Islet of Langerhans (tissue), 1 donor: ENCODE measurements around the gene ZNF444.

ENCODE experiments used
- FAIRE-seq: peaks from one replicate; lab custom pipeline; 2011; peaks lifted over from hg19 to GRCh38; lab: Jason Lieb, UNC

Gene ZNF444

DNA sequence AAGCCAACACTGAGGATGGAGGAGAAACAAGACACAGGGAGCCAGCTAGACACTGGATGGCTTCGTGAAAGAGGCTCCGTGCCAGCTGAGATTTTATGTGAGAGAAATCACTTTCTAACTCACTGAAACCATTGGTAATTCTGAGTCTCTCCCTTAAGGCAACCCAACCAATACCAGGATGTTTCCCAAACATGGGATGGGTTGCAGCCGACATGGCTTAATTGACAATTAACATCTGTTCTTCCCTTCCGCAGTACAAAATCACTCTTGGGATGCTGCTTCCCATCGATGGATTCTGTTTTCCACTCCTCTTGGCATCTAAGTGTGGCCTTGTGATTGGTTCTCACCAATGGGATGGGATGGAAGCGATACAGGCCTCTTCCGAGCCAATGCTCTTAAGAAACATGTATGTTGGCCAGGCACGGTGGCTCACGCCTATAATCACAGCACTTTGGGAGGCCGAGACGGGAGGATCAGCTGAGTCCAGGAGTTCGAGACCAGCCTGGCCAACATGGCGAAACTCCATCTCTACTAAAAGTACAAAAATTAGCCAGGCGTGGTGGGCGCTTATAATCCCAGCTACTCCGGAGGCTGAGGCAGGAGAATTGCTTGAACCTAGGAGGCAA, 17.7 kb upstream of the ZNF444 start:
- no peak for FAIRE-seq

DNA sequence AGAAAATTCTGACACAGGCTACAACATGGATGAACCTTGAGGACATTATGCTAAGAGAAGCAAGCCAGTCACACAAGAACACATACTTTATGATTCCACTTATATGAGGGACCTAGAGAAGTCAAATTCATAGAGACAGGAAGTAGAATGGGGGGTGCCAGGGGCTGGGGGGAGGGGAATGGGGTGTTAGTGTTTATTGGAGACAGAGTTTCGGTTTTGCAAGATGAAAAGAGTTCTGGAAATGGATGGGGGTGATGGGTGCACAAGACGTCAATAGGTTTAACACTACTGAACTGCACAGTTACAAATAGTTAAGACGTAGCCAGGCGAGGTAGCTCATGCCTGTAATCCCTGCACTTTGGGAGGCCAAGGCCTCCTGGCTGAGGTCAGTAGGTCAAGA, 16.5 kb upstream of the ZNF444 start:
- FAIRE-seq, result no peak

DNA sequence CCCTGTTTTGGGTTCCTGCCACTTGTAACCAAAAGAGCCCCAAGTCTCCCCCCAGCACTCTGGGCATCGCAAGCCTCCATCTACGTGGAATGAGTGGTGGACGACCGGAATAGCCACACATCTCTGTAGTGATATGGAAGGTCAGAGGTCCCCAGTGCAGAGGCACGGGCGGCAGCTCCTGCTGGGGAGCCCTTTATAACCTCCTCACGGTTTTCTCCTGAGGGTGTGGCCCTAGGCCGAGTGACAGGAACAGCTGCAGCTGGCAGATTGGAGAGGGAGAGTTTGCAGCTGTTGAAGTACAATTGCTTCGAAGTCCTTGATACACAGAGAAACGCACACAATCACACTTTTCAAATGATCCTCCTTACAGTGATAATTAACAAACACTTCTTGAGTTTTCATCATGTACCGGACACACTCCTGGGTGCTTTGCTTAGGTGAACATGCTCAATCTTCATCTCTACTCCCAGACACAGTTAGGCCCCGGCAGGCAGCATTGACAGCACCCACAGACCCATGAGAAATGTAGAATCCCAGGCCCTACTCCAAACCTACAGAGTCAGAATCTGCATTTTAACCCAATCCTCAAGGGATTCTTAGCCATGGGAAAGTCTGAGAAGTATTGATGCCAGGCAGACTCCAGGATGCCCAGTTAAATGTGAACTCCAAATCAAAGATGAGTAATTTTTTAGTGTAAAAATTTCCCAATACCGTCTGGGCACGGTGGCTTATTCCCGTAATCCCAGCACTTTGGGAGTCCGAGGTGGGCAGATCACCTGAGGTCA, 15.1 kb upstream of the ZNF444 start:
- FAIRE-seq, result no peak

DNA sequence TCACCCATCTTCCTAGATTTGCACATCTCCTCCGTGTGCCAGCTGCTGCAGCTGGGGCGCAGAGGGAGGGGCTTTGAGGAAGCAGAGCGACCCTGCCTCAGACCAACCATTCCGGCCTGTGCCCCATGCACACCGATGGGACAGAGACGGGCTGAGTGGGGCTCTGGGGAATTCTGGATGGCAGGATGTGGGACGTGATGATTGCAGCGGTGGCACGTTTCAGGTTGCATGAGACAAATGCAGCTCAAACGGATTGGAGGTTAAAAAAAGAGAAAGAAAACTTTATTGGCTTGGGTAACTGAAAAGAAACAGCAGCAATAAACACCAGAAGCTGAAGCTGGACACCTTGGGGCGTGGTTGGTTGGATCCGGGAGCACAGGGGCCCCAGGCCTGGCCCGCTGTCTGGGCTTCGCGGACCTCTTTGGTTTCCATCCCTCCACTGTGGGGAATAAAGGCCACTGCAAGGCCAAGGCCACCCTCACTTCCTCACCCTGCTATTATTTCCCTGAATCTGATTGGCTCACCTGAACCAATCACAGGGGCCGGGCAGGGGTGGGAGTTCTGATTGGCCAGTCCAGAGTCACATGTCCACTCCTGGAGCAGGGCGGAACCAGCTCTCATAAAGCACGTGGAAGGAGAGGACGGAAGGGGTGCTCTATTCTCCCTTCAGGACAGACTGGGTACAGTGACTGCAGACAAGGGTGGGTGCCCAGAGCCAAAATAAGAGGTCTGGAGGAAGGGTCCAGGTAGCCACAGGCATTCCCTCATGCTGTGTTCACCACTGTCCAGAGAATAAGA, 13.9 kb upstream of the ZNF444 start:
- no peak for FAIRE-seq

DNA sequence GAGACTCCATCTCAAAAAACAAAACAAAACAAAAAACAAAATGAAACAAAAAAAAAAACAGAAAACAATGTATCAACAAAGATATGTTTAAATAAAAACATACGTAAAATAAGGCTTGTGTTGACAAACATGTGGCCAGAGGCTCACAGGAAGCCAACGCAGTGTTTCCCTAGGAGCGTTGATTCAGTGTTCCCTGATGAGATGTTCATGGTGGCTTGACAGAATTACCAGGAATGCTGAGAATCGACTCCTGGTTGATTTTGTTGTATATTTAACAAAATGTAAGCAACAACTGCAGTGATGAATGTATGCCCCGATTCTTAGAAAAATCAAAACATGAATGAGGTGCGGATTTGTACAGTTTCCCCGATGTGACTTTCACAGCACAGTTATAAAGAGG, 11.1 kb upstream of the ZNF444 start:
- FAIRE-seq, result no peak

DNA sequence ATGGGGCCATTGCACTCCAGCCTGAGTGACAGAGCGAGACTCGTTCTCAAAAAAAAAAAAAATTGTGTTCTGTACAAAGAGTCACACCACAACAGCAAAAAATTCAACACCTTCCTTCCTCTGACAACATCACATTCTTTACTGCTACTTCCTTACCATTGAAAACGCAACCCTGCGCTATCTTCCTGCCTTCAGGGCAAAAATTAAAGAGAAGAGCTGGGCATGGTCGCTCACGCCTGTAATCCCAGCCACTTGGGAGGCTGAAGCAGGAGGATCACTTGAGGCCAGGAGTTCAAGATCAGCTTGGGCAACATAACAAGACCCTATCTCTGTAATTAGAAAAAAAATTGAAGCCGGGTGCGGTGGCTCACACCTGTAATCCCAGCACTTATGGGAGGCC, 9.4 kb upstream of the ZNF444 start:
- FAIRE-seq, result no peak

DNA sequence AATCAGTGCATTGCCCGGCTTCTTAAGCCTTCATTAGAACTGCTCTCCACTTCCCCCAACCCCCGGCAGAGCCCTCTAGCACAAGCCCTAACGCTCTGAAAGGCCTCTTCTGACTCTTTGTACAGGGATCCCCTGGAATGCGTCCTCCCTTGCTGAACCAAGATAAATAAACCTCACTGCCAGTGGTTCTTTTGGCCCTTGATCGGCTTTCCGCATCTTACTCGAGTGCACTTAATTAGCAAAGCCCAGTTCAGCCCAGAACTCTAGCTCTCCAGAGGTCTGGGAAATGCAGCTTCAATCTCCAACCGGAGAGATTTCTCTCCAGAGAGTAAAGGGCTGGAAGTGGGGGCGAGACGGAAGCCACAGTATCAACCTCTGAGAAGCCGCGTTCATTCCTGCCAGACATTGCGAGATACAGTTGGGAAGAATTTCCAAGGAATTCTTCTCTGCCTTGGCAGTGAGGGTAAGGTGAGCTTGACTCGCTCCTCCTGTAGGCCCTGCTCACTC, 8.7 kb upstream of the ZNF444 start:
- no peak for FAIRE-seq

DNA sequence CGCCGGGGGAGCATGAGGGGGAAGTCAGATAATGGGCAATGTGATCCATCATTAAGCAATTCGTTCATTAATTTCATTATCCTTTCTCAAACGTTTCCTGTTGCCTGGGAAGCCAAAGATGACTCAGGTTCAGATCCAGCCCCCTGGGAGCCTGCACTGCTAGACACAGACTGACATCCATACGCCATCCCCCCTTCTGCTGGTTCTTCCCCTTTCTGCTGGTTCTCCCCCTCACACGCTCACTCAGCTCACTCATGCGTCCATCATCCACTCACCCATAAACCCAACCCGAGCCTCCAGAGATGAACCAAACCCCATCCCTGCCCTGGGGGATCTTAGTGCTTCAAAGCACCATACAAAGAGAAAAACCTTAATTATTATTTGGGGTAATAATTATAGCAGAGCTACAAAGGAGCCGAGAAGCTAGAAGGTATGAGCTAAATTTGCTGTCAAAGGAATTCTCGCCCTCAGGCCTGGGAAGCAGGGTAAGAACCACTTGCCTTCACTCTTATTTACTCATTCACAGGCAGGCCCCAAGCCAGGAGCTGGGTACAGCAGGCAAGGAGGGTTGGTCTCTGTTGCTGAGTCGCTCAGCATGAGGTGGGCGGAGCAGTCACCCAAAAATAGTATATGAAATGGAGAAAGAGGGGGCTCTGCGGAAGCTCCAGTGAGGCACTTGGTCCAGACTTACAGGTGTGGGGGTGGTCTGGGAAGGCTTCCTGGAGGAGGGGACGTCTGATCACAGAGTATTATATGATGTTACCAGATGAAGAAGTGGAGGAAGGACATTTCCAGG, 7.0 kb upstream of the ZNF444 start:
- no peak for FAIRE-seq

DNA sequence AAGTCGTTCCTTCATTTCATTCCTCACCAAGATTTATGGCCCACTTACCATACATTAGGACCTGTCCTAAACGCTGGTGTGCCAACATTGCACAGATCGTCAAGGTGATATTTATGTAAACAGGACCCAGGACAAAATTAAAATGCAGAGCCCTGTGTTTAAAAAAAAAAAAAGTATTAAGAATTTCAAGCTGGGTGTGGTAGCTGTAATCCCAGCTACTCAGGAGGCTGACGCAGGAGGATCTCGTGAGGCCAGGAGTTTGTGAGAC, 6.5 kb upstream of the ZNF444 start:
- FAIRE-seq, result no peak

DNA sequence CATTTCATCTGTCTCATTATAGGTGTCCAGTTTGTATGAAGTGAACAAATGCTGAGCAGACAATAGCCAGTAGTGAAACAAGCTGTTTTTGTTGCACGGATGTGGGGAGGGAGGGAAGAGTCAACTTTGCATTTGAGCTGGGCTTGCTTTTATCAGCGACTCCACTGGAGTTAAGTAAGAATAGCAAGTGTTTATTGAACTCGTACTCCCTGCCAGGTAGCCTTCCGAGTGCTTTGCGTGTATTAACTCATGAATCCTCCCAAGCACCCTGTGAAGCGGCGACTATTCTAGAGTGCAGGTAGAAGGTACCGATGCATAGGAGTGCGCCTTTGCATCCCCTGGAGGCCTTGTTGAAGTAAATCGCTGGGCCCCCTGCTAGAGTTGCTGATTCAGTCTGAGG, 4.7 kb upstream of the ZNF444 start:
- no peak for FAIRE-seq

DNA sequence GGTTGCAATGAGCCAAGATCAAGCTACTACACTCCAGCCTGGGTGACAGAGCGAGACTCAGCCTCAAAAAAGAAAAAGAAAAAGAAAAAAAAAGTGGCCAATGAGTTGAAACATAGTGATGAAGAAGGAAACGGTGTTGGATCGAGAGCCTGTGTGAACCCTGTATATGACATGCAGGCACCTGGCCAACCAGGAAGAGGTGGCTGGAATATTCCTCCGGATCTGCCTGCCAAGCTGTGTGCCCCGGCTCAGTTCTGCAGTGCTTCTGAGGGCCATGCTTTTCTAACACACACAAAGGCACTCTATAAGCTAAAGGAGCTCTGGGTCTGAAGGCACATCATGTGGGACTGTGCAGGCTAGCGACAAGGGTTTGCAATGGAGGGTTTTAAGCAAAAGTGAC, 3.7 kb upstream of the ZNF444 start:
- no peak for FAIRE-seq

DNA sequence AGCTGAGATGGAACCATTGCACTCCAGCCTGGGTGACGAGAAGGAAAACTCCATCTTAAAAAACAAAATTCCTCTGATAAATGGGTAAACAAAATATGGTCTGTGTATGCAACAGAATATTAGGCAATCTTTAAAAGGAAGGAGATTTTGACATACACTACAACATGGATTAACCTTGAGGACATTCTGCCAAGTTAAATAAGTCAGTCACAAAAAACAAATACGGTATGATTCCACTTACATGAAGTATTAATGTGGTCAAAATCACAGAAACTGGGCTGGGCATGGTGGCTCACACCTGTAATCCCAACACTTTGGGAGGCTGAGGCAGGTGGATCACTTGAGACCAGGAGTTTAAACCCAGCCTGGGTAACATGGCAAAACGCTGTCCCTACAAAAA, 3.0 kb upstream of the ZNF444 start:
- FAIRE-seq, result no peak

DNA sequence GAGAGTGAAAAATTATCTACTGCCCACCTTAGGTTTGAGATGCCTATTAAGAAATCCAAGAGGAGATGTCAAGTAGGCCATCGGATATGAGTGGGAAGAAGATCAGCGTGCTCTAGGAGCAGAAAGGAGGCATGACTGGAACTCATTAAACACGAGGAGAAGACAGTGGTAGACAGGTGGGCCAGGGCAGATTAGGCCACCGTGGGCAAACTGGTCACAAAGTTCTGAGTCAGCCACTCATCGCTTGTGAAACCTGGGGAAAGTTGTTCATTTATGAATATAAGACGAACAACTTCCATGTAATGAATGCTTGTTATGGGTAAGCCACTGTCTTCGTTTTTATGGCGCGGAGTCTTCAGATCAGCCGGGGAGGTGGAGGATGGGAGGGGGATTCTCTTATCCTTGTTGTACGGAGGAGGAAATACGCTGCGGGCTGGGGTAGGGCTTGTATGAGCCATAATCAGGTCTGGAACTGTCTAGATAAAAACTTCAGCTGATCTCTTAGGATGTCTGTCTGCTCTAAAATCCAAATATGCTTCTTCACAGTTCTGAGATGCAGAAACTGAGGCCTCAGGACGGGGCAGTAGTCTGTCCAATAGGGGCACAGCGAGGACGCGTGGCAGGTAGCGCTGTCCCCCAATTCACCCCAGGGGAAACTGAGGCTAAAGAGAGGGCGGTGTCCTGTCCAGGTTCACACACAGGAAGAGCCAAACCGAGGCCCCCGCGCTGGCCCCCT, 1.1 kb upstream of the ZNF444 start:
- no peak for FAIRE-seq

DNA sequence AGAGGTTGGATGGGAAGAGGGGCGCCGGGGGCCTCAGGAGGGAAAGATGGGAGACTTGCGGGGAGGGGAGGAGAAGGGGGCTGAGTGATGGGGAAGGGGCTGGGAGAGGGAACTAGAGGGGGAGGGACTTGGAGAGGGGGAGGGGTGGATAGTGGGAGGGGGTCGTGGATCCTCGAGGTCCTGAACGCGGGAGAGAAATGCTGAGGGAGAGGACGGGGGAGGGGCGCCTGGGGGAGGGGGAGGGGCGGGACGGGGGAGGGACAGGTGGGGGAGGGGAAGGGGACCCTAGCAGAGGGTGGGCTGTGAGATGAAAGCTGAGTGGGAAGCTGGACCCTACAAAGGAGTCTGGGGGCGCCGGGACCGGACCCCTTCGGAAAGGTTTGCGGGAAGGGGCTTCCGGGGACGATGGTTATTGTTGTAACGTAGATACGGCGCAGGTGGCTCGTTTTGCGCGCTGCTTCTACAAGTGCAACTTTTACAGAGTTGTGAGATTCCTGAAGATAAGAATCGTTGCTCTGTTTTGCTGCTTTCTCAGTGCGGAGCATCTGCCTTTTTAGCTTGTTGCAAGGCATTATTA, 418 bp downstream of the ZNF444 start:
- no peak for FAIRE-seq

DNA sequence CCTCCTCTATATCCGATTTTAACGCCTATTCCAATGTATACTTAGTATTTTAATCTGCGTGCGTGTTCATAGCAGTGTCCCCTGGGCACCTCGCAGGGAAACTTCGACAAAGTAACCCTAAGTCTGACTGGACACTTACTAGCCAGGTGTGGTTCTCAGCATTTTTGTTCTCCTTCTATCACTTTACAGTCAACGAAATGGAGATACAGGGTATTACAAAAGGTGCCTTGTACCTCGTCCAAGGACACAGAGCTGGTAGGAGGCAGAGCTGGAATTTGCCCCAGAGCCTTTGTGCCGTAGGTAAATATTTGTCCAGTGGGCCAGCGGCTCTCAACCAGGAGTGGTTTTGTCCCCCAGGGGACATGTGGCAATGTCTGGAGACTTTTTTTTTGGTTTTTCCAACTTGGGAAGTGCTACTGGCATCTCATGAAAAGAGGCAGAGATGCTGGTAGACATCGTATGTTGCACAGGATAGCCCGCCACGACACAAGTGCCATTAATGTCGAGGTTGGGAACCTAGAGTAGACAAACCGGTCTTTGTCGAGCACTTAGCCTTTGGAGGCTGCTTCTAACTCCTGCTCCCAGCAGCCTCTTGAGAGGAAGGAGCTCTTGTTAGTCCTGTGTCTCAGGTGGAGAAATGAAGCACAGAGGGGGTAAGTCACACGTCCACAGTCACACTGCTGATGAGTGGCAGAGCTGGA, 1.1 kb downstream of the ZNF444 start:
- FAIRE-seq, result no peak

DNA sequence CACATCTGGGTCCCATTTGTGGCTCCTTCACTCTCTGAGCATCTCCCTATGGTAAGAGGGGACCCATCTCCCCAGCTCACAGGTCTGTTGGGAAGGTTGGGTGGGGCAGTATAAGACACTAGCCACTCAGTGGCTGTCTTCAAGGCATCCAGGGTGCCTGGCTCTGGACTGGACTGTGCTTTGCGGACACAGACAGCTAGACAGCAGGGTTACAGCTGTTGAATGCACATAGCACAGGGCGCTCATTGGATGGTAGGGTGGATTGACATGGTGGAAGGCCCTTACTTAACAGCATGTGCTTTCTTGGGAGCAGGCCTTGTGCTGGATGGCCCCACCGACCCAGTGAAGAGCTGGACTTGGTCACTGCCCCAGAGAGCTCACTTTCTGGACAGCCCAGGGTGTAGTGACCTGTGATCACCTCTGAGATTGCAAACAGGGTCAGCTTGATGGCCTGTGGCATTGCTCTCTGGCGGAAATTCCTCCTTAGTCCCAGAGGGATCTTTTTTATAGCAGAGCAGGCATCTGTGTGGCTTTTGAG, 1.9 kb downstream of the ZNF444 start:
- no peak for FAIRE-seq

DNA sequence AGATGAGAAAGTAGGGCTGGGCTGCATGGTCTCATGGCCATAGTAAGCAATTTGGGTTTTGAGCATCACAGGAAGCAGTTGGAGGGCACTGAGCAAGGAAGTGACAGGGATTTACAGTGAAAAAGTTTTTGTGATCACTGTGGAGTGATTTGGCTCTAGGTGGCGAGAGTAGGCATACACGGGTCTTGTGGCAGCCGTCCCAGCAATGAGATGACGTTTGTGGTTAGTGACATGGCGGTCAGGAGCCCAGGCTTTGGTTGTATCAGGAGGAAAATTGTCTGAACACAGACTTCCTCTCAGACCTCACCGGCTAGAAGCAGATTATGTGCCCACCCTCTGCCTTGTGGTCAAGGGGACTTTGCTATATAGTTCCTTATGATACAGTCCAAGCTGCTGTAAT, 3.3 kb downstream of the ZNF444 start:
- FAIRE-seq, result no peak

DNA sequence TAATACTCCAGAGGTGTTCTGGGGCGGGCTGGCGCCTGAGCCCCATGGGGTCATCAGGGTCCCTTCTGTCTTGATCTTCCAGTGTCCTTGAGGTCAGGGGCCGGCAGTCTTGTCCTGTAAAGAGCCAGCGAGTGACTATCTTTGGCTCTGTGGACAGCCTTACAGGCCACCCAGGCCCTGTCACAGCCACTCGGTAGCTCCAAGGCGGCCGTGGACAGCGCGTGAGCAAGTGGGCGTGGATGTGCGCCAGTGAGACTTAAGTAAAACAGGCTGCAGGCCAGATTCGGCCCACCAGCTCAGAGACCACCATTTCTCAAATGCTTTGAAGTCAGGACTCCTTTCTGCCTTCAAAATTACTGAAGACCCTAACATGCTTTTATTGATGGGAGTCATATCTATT, 3.7 kb downstream of the ZNF444 start:
- no peak for FAIRE-seq

DNA sequence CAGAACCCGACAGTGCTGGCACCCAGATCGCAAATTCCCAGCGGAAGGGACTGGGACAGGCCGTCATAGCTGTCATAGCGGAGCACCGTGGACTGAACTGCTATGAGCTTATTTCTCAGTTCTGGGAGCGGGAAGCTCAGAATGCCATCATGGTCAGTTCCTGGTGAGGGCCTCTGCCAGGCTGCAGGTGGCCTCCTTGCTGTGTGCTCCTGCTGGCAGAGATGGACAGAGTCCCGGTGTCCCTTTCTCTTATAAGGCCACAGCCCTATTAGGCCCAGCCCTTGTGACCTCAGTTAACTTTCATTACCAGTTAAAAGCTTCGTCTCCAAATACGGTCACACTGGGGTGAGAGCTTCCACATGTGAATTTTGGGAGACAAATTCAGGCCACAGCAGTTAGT, 4.6 kb downstream of the ZNF444 start:
- no peak for FAIRE-seq

DNA sequence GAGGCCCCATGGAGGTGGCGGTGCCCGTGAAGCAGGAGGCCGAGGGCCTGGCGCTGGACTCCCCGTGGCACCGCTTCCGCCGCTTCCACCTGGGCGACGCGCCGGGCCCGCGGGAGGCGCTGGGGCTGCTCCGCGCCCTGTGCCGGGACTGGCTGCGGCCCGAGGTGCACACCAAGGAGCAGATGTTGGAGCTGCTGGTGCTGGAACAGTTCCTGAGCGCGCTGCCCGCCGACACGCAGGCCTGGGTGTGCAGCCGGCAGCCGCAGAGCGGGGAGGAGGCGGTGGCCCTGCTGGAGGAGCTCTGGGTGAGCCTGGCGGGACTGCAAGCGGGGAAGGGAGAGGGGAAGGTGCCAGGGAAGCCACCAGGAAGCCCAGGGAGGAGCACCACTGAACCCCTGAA, 5.8 kb downstream of the ZNF444 start:
- no peak for FAIRE-seq

DNA sequence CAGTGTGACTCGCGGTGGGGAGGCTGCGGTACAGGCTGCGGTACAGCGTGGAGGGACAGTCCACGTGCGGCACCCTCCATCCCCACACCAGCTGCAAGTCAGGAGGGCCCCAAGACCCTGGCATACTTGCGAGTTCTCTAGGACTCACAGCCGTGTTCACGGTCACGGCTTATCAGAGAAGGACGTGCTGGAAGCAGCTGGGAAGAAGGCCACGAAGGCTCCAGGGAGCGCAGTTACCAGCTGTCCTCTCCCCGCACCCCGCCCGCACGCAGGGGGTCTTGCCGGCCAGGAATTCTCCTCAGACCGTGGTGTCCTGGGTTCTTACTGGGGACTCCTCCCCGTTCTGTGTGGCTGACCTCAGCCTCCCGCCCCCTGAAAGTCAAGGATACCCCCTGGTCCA, 6.2 kb downstream of the ZNF444 start:
- FAIRE-seq, result no peak
